SK-N-MC (cell line): ENCODE measurements around the gene LIN9.

Experiments used
- DNase-seq: peaks from one replicate; pipeline ENCODE4 v3.0.0-alpha.2; 2011; ENCODE audit warnings: low read depth, low spot score
- H3K27ac ChIP-seq: fragments of 200-600 bp; sonication (generic); 2 replicates; pipeline ENCODE4 v1.5.1; 2016; ENCODE audit warnings: mixed run types
- H3K36me3 ChIP-seq: fragments of 200-600 bp; sonication (generic); 2 replicates; pipeline ENCODE4 v1.6.1; 2017; ENCODE audit warnings: antibody characterized with exemption, low read length, mixed read lengths; ENCODE audit not compliant: insufficient read depth
- H3K4me3 ChIP-seq: fragments of 200-600 bp; sonication (generic); 2 replicates; pipeline ENCODE4 v1.5.1; 2016
- H3K9ac ChIP-seq: fragments of 200-600 bp; sonication (generic); 2 replicates; pipeline ENCODE4 v1.8.0; 2017; ENCODE audit warnings: mixed run types, mixed read lengths; ENCODE audit not compliant: insufficient read length
- H3K9me3 ChIP-seq: fragments of 200-600 bp; sonication (generic); 2 replicates; pipeline ENCODE4 v1.6.1; 2017; ENCODE audit warnings: low read depth, mild to moderate bottlenecking, antibody characterized with exemption, low read length, moderate library complexity, mixed read lengths
- EZH2 ChIP-seq: fragments of 200-600 bp; sonication (generic); IDR thresholded peaks from one replicate; pipeline ENCODE4 v1.6.1; 2017; ENCODE audit warnings: antibody characterized with exemption
- FOXP2 ChIP-seq: optimal IDR thresholded peaks from 2 replicates; pipeline ENCODE3; 2011; ENCODE audit warnings: mild to moderate bottlenecking, moderate library complexity; ENCODE audit not compliant: insufficient read depth; ENCODE audit errors: extremely low read length, control extremely low read depth
- POLR2AphosphoS5 ChIP-seq: IDR thresholded peaks from 2 replicates; pipeline ENCODE4 v1.6.1; 2012; ENCODE audit warnings: mild to moderate bottlenecking, low read depth, low read length, borderline replicate concordance

The LIN9 gene

GRCh38 chr1:226202246-226202645, 106.7 kb downstream of the LIN9 start:
- Histone ChIP-seq H3K27ac (no peak overlapping the region), H3K9ac (no peak overlapping the region)

GRCh38 chr1:226201029-226201593, 107.9 kb downstream of the LIN9 start:
- no peaks in the 10 kb centered on the region for H3K36me3 ChIP-seq
- H3K27ac ChIP-seq = no peak overlapping the region
- H3K9me3 ChIP-seq = no peaks in the 10 kb centered on the region
- no peak for DNase-seq
- no peak overlapping the region for H3K4me3 ChIP-seq
- TF ChIP-seq POLR2AphosphoS5 (no peak), FOXP2 (no peak), EZH2 (no peak)
- H3K9ac ChIP-seq = no peak overlapping the region

More at GRCh38 chr1:226202246-226202645, 106.7 kb downstream of the LIN9 start:
- Histone ChIP-seq H3K36me3 (no peaks in the 10 kb centered on the region), H3K9me3 (no peaks in the 10 kb centered on the region), H3K4me3 (no peak overlapping the region)
- no peak for DNase-seq
- TF ChIP-seq EZH2 = no peak
- no peak for TF ChIP-seq FOXP2
- no peak for TF ChIP-seq POLR2AphosphoS5

- no peaks in the 10 kb centered on the region for H3K9me3 ChIP-seq
- H3K27ac ChIP-seq = no peak overlapping the region
- TF ChIP-seq FOXP2 (no peak), EZH2 (no peak), POLR2AphosphoS5 (no peak)
- no peak overlapping the region for H3K9ac ChIP-seq
- no peak for DNase-seq
- no peak overlapping the region for H3K4me3 ChIP-seq
- H3K36me3 ChIP-seq = no peaks in the 10 kb centered on the region
These were observed 109.0 kb downstream of the LIN9 start for GRCh38 chr1:226199971-226200370.

- DNase-seq = no peak
- TF ChIP-seq EZH2 (no peak), FOXP2 (no peak), POLR2AphosphoS5 (no peak)
- no peak overlapping the region for H3K4me3 ChIP-seq
- no peak overlapping the region for H3K27ac ChIP-seq
- no peaks in the 10 kb centered on the region for H3K9me3 ChIP-seq
- no peaks in the 10 kb centered on the region for H3K36me3 ChIP-seq
- H3K9ac ChIP-seq = no peak overlapping the region
These were observed 113.8 kb downstream of the LIN9 start for GRCh38 chr1:226195144-226195543.

- Histone ChIP-seq H3K9ac (peak overlapping the region; percentile 92), H3K9me3 (no peaks in the 10 kb centered on the region), H3K27ac (peak overlapping the region; percentile 63; the same call in 1 of the 2 replicates), H3K4me3 (peak overlapping the region; percentile 94), H3K36me3 (peaks cover 10% of the 10 kb centered on the region)
- no peak for DNase-seq
- TF ChIP-seq POLR2AphosphoS5 (no peak), FOXP2 (no peak)
These were observed 121.6 kb downstream of the LIN9 start for GRCh38 chr1:226187380-226187779.

GRCh38 chr1:226187019-226187322, 122.0 kb downstream of the LIN9 start:
- no peak for TF ChIP-seq EZH2
- no peak for TF ChIP-seq FOXP2
- no peak for TF ChIP-seq POLR2AphosphoS5

GRCh38 chr1:226186124-226187018, 122.6 kb downstream of the LIN9 start, which contains the start of gene ACBD3:
TSS of gene ACBD3 (minus strand) at chr1:226186741. CDS start at chr1:226186675, 66 bp downstream.
- DNase-seq = no peak
- peak within 1 kb of the TSS; percentile 92 for H3K9ac ChIP-seq
- peak within 1 kb of the TSS; percentile 63 for H3K27ac ChIP-seq
- H3K4me3 ChIP-seq = peak within 1 kb of the TSS; percentile 94
- TF ChIP-seq POLR2AphosphoS5 (peak; percentile 90), FOXP2 (no peak), EZH2 (no peak)
- H3K36me3 ChIP-seq = peaks cover 11% of the 10 kb centered on the region
- H3K9me3 ChIP-seq = no peaks in the 10 kb centered on the region

More at GRCh38 chr1:226187019-226187322, 122.0 kb downstream of the LIN9 start:
- Histone ChIP-seq H3K27ac (peak overlapping the region; percentile 63), H3K36me3 (peaks cover 10% of the 10 kb centered on the region), H3K4me3 (peak overlapping the region; percentile 94), H3K9ac (peak overlapping the region; percentile 92), H3K9me3 (no peaks in the 10 kb centered on the region)
- no peak for DNase-seq

GRCh38 chr1:226185141-226186036, 123.6 kb downstream of the LIN9 start:
- no peak for TF ChIP-seq FOXP2
- TF ChIP-seq EZH2 = no peak
- no peak for TF ChIP-seq POLR2AphosphoS5
- Histone ChIP-seq H3K9ac (peak overlapping the region; percentile 92), H3K9me3 (no peaks in the 10 kb centered on the region), H3K4me3 (peak overlapping the region; percentile 94), H3K36me3 (peaks cover 16% of the 10 kb centered on the region), H3K27ac (no peak overlapping the region)
- DNase-seq = no peak
